Activated CD8-positive, alpha-beta T cell treated with anti-CD3 and anti-CD28 coated beads for 36 hours (primary cell): ENCODE measurements around the gene SLC27A6. TPM values are rescaled to one million over a fixed set of nuclear protein-coding genes. Genes with fewer than 3 reads are reported as not detected.
A peak's percentile ranks its signal among the peaks of the same experiment; 100 is the strongest.

ENCODE experiments used
- ATAC-seq: fragments of 200-7000 bp; cut with Tn5 transposase; one replicate; pipeline ENCODE4 v1.10.0; 2021; ENCODE audit warnings: mild to moderate bottlenecking, moderate library complexity
- CTCF ChIA-PET: fragments of 350-600 bp; sonication (Branson Sonifier 250); formaldehyde crosslinking; loops from one replicate; lab custom pipeline; 2021; ENCODE audit warnings: antibody characterized with exemption; lab: Charles Lee
- POLR2A ChIA-PET: fragments of 350-600 bp; sonication (Branson Sonifier 250); formaldehyde crosslinking; loops from one replicate; lab custom pipeline; 2021; ENCODE audit warnings: antibody characterized with exemption; lab: Charles Lee
- DNase-seq: peaks from one replicate; pipeline ENCODE4 v3.0.0-alpha.2; 2020
- H3K27ac Mint-ChIP-seq: one replicate; pipeline ENCODE4 v1.8.0; 2021; ENCODE audit warnings: mild to moderate bottlenecking, mixed read lengths
- H3K27me3 Mint-ChIP-seq: one replicate; pipeline ENCODE4 v1.8.0; 2021; ENCODE audit warnings: mixed read lengths
- H3K36me3 Mint-ChIP-seq: one replicate; pipeline ENCODE4 v1.8.0; 2021; ENCODE audit warnings: low read depth, mixed read lengths
- H3K4me1 Mint-ChIP-seq: one replicate; pipeline ENCODE4 v1.8.0; 2021; ENCODE audit warnings: low read depth, mixed read lengths
- H3K4me3 Mint-ChIP-seq: one replicate; pipeline ENCODE4 v1.8.0; 2021; ENCODE audit warnings: mild to moderate bottlenecking, moderate library complexity, mixed read lengths
- H3K9me3 Mint-ChIP-seq: one replicate; pipeline ENCODE4 v1.8.0; 2021; ENCODE audit warnings: mixed read lengths
- intact Hi-C: fragments of 100-400 bp; cut with micrococcal nuclease; formaldehyde crosslinking; loops from one replicate; pipeline ENCODE4 v1.10.0; 2022
- total RNA-seq, 2 experiments: library from RNA; stranded (reverse); gene quantifications; one replicate each; pipeline ENCODE4 v1.2.3, GENCODE V29; 2021
- TF ChIP-seq, protein P1 (sequence below): fragments of 200-600 bp; IDR thresholded peaks from one replicate; pipeline ENCODE4 v1.8.0; 2022; ENCODE audit warnings: antibody characterized with exemption, mild to moderate bottlenecking

The SLC27A6 gene, protein sequence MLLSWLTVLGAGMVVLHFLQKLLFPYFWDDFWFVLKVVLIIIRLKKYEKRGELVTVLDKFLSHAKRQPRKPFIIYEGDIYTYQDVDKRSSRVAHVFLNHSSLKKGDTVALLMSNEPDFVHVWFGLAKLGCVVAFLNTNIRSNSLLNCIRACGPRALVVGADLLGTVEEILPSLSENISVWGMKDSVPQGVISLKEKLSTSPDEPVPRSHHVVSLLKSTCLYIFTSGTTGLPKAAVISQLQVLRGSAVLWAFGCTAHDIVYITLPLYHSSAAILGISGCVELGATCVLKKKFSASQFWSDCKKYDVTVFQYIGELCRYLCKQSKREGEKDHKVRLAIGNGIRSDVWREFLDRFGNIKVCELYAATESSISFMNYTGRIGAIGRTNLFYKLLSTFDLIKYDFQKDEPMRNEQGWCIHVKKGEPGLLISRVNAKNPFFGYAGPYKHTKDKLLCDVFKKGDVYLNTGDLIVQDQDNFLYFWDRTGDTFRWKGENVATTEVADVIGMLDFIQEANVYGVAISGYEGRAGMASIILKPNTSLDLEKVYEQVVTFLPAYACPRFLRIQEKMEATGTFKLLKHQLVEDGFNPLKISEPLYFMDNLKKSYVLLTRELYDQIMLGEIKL
- total RNA-seq, result not detected

DNA sequence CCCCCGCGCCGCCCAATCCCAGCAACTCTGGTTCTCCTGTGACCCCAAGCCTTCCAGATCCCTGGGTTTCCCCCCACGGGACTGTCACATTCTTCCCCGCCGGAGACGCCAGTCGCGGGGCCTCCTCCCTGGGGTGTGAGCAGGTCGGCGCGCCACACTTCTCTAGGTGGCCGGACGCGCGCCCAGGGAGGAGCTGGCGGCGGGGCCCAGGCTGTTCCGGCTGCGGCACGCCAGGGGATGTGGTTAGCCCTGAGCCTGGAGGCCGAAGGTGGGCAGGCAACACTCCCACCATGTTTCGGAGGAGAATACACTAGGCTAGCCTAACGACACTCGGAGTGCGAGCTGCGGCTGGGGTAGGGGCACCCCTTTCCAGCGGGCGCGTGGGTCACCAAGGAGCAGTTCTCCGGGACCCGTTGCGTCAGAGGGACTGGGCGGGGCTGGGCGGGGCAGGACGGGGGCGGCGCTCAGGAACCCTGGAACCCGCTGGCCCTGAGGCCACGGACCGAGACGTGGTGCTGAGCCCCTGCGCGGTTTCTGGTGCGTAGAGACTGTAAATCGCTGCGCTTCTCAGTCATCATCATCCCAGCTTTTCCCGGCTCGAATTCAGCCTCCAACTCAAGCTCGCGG, at the start of gene SLC27A6:
SLC27A6 (plus strand) TSS at position 478 of the 627 bp plus-strand sequence. CDS start 650 bp downstream, outside the sequence.
- TF ChIP-seq, protein P1, sequence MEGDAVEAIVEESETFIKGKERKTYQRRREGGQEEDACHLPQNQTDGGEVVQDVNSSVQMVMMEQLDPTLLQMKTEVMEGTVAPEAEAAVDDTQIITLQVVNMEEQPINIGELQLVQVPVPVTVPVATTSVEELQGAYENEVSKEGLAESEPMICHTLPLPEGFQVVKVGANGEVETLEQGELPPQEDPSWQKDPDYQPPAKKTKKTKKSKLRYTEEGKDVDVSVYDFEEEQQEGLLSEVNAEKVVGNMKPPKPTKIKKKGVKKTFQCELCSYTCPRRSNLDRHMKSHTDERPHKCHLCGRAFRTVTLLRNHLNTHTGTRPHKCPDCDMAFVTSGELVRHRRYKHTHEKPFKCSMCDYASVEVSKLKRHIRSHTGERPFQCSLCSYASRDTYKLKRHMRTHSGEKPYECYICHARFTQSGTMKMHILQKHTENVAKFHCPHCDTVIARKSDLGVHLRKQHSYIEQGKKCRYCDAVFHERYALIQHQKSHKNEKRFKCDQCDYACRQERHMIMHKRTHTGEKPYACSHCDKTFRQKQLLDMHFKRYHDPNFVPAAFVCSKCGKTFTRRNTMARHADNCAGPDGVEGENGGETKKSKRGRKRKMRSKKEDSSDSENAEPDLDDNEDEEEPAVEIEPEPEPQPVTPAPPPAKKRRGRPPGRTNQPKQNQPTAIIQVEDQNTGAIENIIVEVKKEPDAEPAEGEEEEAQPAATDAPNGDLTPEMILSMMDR, result no peak
- CTCF ChIA-PET, result no interaction called here
- Mint-ChIP-seq H3K27ac (no peak within 1 kb of the TSS), H3K4me1 (peaks cover 3% of the 10 kb centered on the region), H3K27me3 (peaks cover 14% of the 10 kb centered on the region), H3K36me3 (no peaks in the 10 kb centered on the region), H3K9me3 (peaks cover 6% of the 10 kb centered on the region), H3K4me3 (no peak within 1 kb of the TSS)
- ATAC-seq (peak; percentile 45), DNase-seq (peak; percentile 6)
- POLR2A ChIA-PET, result no interaction called here
- intact Hi-C loops, result no loop called here

DNA sequence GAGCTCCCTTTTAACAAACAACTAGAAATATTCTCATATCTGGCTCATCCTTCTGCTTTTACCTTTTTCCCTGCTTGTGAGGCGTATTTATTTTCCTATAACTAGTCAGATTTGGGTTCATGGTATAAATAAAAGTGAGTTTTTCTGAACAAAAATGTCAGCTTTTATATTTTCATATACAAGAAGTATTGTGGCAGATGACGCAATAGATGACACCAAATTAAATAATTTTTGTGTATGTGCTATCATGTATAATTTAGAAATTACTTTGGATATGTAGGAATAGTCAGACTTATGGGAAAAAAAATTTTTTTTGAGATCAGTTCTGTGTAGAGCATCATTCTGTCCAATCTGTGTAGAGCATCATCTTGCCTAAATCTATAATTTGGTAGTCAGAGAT, 45.7 kb upstream of the SLC27A6 start:
- ChIA-PET CTCF (interaction anchor here (1.0 kb wide), 1 partner anchor 13 kb away, joined by 3 read pairs; no protein-coding TSS in a partner anchor), POLR2A (no interaction called here)
- no peak overlapping the region for H3K4me3 Mint-ChIP-seq

DNA sequence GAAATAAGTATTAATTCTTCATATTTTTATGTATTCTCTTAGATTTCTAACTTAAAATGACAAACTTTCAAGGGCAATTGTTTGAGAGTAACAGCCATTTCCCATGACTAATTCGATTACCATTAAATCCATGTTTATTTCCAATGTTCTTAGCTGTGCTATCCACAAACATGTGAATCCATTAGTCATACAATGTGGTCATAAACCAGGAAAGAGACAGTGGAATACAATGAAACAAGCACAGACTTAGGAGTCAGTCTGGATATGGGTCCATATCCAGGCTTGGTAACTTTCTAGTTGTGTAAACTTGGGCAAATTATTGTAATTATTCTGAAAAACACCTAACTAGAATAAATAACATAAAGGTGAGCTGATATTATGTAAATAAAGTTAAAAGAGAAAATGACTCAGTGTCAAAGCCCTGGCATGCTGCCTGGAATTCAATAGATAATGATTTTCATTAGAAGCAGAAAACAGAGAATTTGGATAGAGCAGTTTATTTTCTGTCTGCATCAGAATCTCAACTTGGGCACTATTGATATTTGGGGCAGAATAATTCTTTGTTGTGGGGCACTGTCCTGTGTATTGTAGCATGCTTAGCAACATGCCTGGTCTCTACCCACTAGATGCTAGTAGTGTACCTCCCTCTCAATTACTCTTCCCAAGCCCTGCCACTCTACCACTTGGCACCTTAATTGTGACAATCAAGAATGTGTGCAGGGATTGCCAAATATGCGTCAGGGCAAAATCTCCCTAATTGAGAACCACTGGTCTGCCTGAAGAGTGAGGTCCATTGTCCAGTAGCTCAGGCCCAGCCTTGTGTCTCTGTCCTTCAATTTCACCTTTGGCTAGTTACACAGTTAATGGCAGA, 44.7 kb upstream of the SLC27A6 start:
- ATAC-seq (no peak), DNase-seq (no peak)
- Mint-ChIP-seq H3K36me3 (no peaks in the 10 kb centered on the region), H3K4me3 (no peak overlapping the region), H3K4me1 (no peaks in the 10 kb centered on the region), H3K27me3 (peaks cover 5% of the 10 kb centered on the region), H3K27ac (no peak overlapping the region), H3K9me3 (no peaks in the 10 kb centered on the region)
- intact Hi-C loops, result no loop called here
- TF ChIP-seq, protein P1, result no peak
- ChIA-PET POLR2A (no interaction called here), CTCF (interaction anchor here (1.0 kb wide), 1 partner anchor 14 kb away, joined by 3 read pairs; no protein-coding TSS in a partner anchor)

More for the DNA sequence above, 45.7 kb upstream of the SLC27A6 start:
- Mint-ChIP-seq H3K27me3 (peaks cover 5% of the 10 kb centered on the region), H3K36me3 (no peaks in the 10 kb centered on the region), H3K4me1 (no peaks in the 10 kb centered on the region), H3K27ac (no peak overlapping the region), H3K9me3 (no peaks in the 10 kb centered on the region)
- no peak for DNase-seq
- TF ChIP-seq, protein P1, result no peak
- intact Hi-C loops, result no loop called here
- no peak for ATAC-seq

DNA sequence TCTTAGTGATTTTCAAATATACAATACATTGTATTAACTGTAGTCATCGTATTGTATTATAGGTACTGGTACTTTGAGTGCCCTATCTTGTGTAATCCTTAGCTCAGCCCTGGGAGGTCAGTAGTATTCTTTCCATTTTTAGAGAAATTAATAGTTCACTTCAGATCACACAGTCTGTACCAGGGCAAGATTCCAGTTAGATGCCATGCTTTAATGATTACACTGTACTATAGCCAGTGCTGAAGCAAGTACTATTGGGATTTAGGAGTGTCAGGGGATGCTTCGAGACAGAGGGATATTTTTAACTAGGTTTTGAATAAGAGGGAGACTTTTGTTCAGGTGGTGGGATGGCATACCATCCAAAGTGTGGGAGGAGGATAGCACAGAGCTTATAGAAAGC, 41.0 kb upstream of the SLC27A6 start:
- intact Hi-C loops, result no loop called here
- DNase-seq (no peak), ATAC-seq (no peak)
- Mint-ChIP-seq H3K9me3 (no peaks in the 10 kb centered on the region), H3K4me3 (no peak overlapping the region), H3K27ac (no peak overlapping the region), H3K4me1 (no peaks in the 10 kb centered on the region), H3K27me3 (peaks cover 3% of the 10 kb centered on the region), H3K36me3 (no peaks in the 10 kb centered on the region)
- TF ChIP-seq, protein P1, result no peak
- CTCF ChIA-PET, result no interaction called here
- POLR2A ChIA-PET, result no interaction called here
